Activated CD4-positive, alpha-beta T cell treated with anti-CD3 and anti-CD28 coated beads, Interleukin-10, Interleukin-2, amounts not matched to agents 100 ng/mL and 50 ng/mL, durations not matched to agents 16 hours and 8 hours (primary cell): ENCODE measurements around the gene LPP.

Experiments
- DNase-seq: peaks from one replicate; pipeline ENCODE4 v3.0.0-alpha.2; 2020

Gene LPP

GRCh38 chr3:188309437-188310269 lies 155.7 kb downstream of the LPP start:
- peak; percentile 85 for DNase-seq

GRCh38 chr3:188310270-188310710 lies 156.3 kb downstream of the LPP start:
- DNase-seq: no peak

GRCh38 chr3:188315553-188315952 lies 161.6 kb downstream of the LPP start:
- DNase-seq: no peak

- no peak for DNase-seq
Measured at GRCh38 chr3:188316021-188316722, 162.2 kb downstream of the LPP start.

- DNase-seq: peak; percentile 28
Measured at GRCh38 chr3:188316723-188317070, 162.7 kb downstream of the LPP start.

GRCh38 chr3:188319569-188319968 lies 165.6 kb downstream of the LPP start:
- no peak for DNase-seq

GRCh38 chr3:188320757-188321156 lies 166.8 kb downstream of the LPP start:
- no peak for DNase-seq

GRCh38 chr3:188321258-188321657 lies 167.3 kb downstream of the LPP start:
- DNase-seq: no peak

GRCh38 chr3:188322135-188322887 lies 168.4 kb downstream of the LPP start:
- DNase-seq: no peak

GRCh38 chr3:188323067-188323842 lies 169.3 kb downstream of the LPP start:
- DNase-seq: peak; percentile 83

GRCh38 chr3:188326111-188326510 lies 172.2 kb downstream of the LPP start:
- no peak for DNase-seq

- peak; percentile 38 for DNase-seq
Measured at GRCh38 chr3:188326968-188327367, 173.0 kb downstream of the LPP start.

- DNase-seq: no peak
Measured at GRCh38 chr3:188327433-188327832, 173.5 kb downstream of the LPP start.

- DNase-seq: peak; percentile 15
Measured at GRCh38 chr3:188330138-188330537, 176.2 kb downstream of the LPP start.

- DNase-seq: no peak
Measured at GRCh38 chr3:188331166-188331565, 177.2 kb downstream of the LPP start.

GRCh38 chr3:188332085-188332484 lies 178.1 kb downstream of the LPP start:
- no peak for DNase-seq

GRCh38 chr3:188335656-188336055 lies 181.7 kb downstream of the LPP start:
- no peak for DNase-seq

- no peak for DNase-seq
Measured at GRCh38 chr3:188336178-188336577, 182.2 kb downstream of the LPP start.

- DNase-seq: no peak
Measured at GRCh38 chr3:188337232-188337631, 183.3 kb downstream of the LPP start.

- no peak for DNase-seq
Measured at GRCh38 chr3:188338086-188338485, 184.1 kb downstream of the LPP start.

- peak; percentile 92 for DNase-seq
Measured at GRCh38 chr3:188339410-188340295, 185.7 kb downstream of the LPP start.

- no peak for DNase-seq
Measured at GRCh38 chr3:188341501-188341900, 187.5 kb downstream of the LPP start.
